ENCODE measurements around the gene CDC20.
"Not testable (repeated sequence)": the region's sequence is repeated elsewhere in the genome, so short reads cannot be mapped to it uniquely, and the experiment has no call there.

GRCh38 chr1:43400441-43400840, 41.7 kb downstream of the CDC20 start:
- TF ChIP-seq CTCF (IDR thresholded peaks at IDR 0.05; ENCODE audit: low read depth, low read length); EZH2phosphoT487 (IDR thresholded peaks at IDR 0.05; ENCODE audit: low read depth): not testable (repeated sequence)

Data from OCI-LY3 (cell line).